Esophagus muscularis mucosa (tissue), 4 donors: Measurements from ENCODE around the gene NOSIP. TPM values are rescaled to one million over a fixed set of nuclear protein-coding genes. Genes with fewer than 3 reads are reported as not detected.

Source experiments
- DNase-seq: peaks from one replicate; pipeline ENCODE4 v3.0.0-alpha.2; 2017; ENCODE audit errors: extremely low spot score
- H3K27ac ChIP-seq, 4 donors: fragments of 200-600 bp; sonication (generic); replicated peaks in 1 of 4; 1 replicate in 3 of 4; 2 replicates in 1 of 4; pipeline ENCODE4 v1.5.1; 2016 to 2019; ENCODE audit warnings: mild to moderate bottlenecking in 1 of 4
- H3K27me3 ChIP-seq, 4 donors: fragments of 200-600 bp; sonication (generic); one replicate each; pipeline versions ENCODE4 v1.5.1 to v1.6.0; 2016 to 2019
- H3K36me3 ChIP-seq, 4 donors: fragments of 200-600 bp; sonication (generic); one replicate each; pipeline ENCODE4 v1.5.1; 2016 to 2019
- H3K4me1 ChIP-seq, 4 donors: fragments of 200-600 bp; sonication (generic); one replicate each; pipeline ENCODE4 v1.5.1; 2016 to 2019
- H3K4me3 ChIP-seq, 4 donors: fragments of 200-600 bp; sonication (generic); 1 replicate in 2 of 4; 2 replicates in 2 of 4; pipeline ENCODE4 v1.5.1; 2016 to 2019; ENCODE audit warnings: mild to moderate bottlenecking in 4 of 4, moderate library complexity in 1 of 4
- H3K9me3 ChIP-seq, 4 donors: fragments of 200-600 bp; sonication (generic); 1 replicate in 3 of 4; 2 replicates in 1 of 4; pipeline ENCODE4 v1.5.1; 2016 to 2019
- CTCF ChIP-seq, 3 experiments: fragments of 200-600 bp in 2 of 3; fragments of 450-650 bp in 1 of 3; sonication (generic) in 2 of 3; IDR thresholded peaks; one replicate each; pipeline ENCODE4 v1.5.1; 2017 to 2019; ENCODE audit warnings: antibody characterized with exemption in 3 of 3, mild to moderate bottlenecking in 2 of 3, moderate library complexity in 1 of 3
- EP300 ChIP-seq: sonication (generic); formaldehyde crosslinking; IDR thresholded peaks from one replicate; pipeline ENCODE4 v1.6.1; 2017; ENCODE audit warnings: antibody characterized with exemption
- POLR2A ChIP-seq: fragments of 450-650 bp; IDR thresholded peaks from one replicate; pipeline ENCODE4 v1.6.1; 2017; ENCODE audit warnings: antibody characterized with exemption, moderate library complexity, mild to moderate bottlenecking, low read depth
- POLR2AphosphoS5 ChIP-seq, 2 donors: sonication (generic); formaldehyde crosslinking; IDR thresholded peaks; one replicate each; pipeline ENCODE4 v1.6.1; 2017; ENCODE audit warnings: antibody characterized with exemption in 2 of 2
- WGBS: methylation state at CpG from one replicate; pipeline ENCODE4 v1.1.5; 2018; 5-methylcytosine and 5-hydroxymethylcytosine counted together
- intact Hi-C: fragments of 100-400 bp; cut with DNase I; formaldehyde crosslinking; loops from one replicate; pipeline ENCODE4 v1.15.1; 2023
- total RNA-seq, 4 donors: library from RNA; depleted of rRNA; stranded (reverse); fragments of >200 nt; gene quantifications; one replicate each; pipeline versions ENCODE4 v1.1.0 to v1.2.1, GENCODE V29; 2016

NOSIP gene
- total RNA-seq, 4 donors from 2014 or later: 51.0 to 71.6 (median 59.2) TPM

- peaks cover 0 to 39% (median 6%) of the 10 kb centered on the region in 4 donors for H3K36me3 ChIP-seq
- TF ChIP-seq CTCF (IDR thresholded peaks at IDR 0.05): no peak
- peak in 1 of 2 donors; percentile 16 for TF ChIP-seq POLR2AphosphoS5 (IDR thresholded peaks at IDR 0.05)
- no peaks in the 10 kb centered on the region for H3K27me3 ChIP-seq
- 67% methylated on average over 4 of the region's 4 CpGs for WGBS
- peak overlapping the region in 2 of 4 donors; percentile 25 to 52 for H3K27ac ChIP-seq
- intact Hi-C loops: no loop called here
- no peak overlapping the region for H3K4me3 ChIP-seq
- no peak for DNase-seq
- H3K9me3 ChIP-seq: no peaks in the 10 kb centered on the region
- H3K4me1 ChIP-seq: peaks cover 17 to 49% (median 44%) of the 10 kb centered on the region in 4 donors
These were observed 64.6 kb downstream of the NOSIP start for GRCh38 chr19:49515767-49516166.

- no peaks in the 10 kb centered on the region for H3K9me3 ChIP-seq
- peak overlapping the region; percentile 86 to 93 (median 90) for H3K27ac ChIP-seq
- H3K27me3 ChIP-seq: no peaks in the 10 kb centered on the region
- H3K36me3 ChIP-seq: peaks cover 0 to 34% (median 2%) of the 10 kb centered on the region in 4 donors
- TF ChIP-seq EP300: no peak
- no peak for TF ChIP-seq CTCF (IDR thresholded peaks at IDR 0.05)
- TF ChIP-seq POLR2A: no peak
- TF ChIP-seq POLR2AphosphoS5 (IDR thresholded peaks at IDR 0.05): no peak
- H3K4me1 ChIP-seq: peaks cover 17 to 50% (median 45%) of the 10 kb centered on the region in 4 donors
- WGBS: 82% methylated on average over 18 of the region's 21 CpGs
- intact Hi-C loops: no loop called here
- DNase-seq: no peak
- peak overlapping the region; percentile 64 to 96 (median 72) for H3K4me3 ChIP-seq
These were observed 66.2 kb downstream of the NOSIP start for GRCh38 chr19:49514151-49514550.

GRCh38 chr19:49513746-49514118, 66.6 kb downstream of the NOSIP start:
- Histone ChIP-seq H3K27ac (peak overlapping the region; percentile 86 to 93 (median 90)), H3K27me3 (no peaks in the 10 kb centered on the region), H3K4me1 (peaks cover 17 to 50% (median 45%) of the 10 kb centered on the region in 4 donors), H3K9me3 (no peaks in the 10 kb centered on the region), H3K36me3 (peaks cover 0 to 33% (median 2%) of the 10 kb centered on the region in 4 donors), H3K4me3 (peak overlapping the region; percentile 64 to 96 (median 72))
- intact Hi-C loops: no loop called here
- 33% methylated on average over 5 of the region's 12 CpGs for WGBS
- TF ChIP-seq EP300 (no peak), CTCF (IDR thresholded peaks at IDR 0.05) (no peak), POLR2AphosphoS5 (IDR thresholded peaks at IDR 0.05) (no peak), POLR2A (no peak)
- DNase-seq: no peak

GRCh38 chr19:49512970-49513745, 67.2 kb downstream of the NOSIP start:
- no peaks in the 10 kb centered on the region for H3K27me3 ChIP-seq
- no peak for TF ChIP-seq CTCF (IDR thresholded peaks at IDR 0.05)
- TF ChIP-seq POLR2AphosphoS5 (IDR thresholded peaks at IDR 0.05): peak in 1 of 2 donors; percentile 17
- peaks cover 0 to 29% (median 2%) of the 10 kb centered on the region in 4 donors for H3K36me3 ChIP-seq
- H3K4me1 ChIP-seq: peaks cover 17 to 50% (median 45%) of the 10 kb centered on the region in 4 donors
- intact Hi-C loops: no loop called here
- peak overlapping the region; percentile 64 to 96 (median 72) for H3K4me3 ChIP-seq
- H3K27ac ChIP-seq: peak overlapping the region; percentile 86 to 93 (median 90)
- H3K9me3 ChIP-seq: no peaks in the 10 kb centered on the region
- no peak for DNase-seq
- WGBS: 0% methylated on average over 20 of the region's 50 CpGs
